H1 (cell line): Measurements from ENCODE around the gene MBD3L2. TPM values are rescaled to one million over a fixed set of nuclear protein-coding genes. Genes with fewer than 3 reads are reported as not detected.

ENCODE experiments used
- CTCF ChIA-PET: fragments of 300-600 bp; sonication (Branson Sonifier 250); formaldehyde crosslinking; loops from one replicate; lab custom pipeline; 2021; ENCODE audit not compliant: partially characterized antibody; lab: Charles Lee
- POLR2A ChIA-PET: fragments of 300-600 bp; sonication (Branson Sonifier 250); formaldehyde crosslinking; loops from one replicate; lab custom pipeline; 2021; ENCODE audit warnings: inconsistent platforms; ENCODE audit not compliant: partially characterized antibody; lab: Charles Lee
- DNase-seq, 2 experiments: peaks; one replicate each; pipeline versions ENCODE4 v3.0.0 to v3.0.0-alpha.2; 2010 to 2022; ENCODE audit warnings: low spot score in 2 of 2, low read depth in 1 of 2, mixed read lengths in 1 of 2
- FAIRE-seq: peaks from 2 replicates; lab custom pipeline; 2011; peaks lifted over from hg19 to GRCh38; lab: Jason Lieb, UNC
- H2AFZ ChIP-seq: 2 replicates; pipeline ENCODE4 v1.8.1; 2012; ENCODE audit warnings: low read length, inconsistent platforms
- H2AK5ac ChIP-seq: 2 replicates; pipeline ENCODE4 v1.6.1; 2013; ENCODE audit warnings: low read depth, low read length
- H2BK120ac ChIP-seq: replicated peaks from 2 replicates; pipeline ENCODE3; 2013; ENCODE audit warnings: low read depth, low read length, inconsistent platforms
- H2BK12ac ChIP-seq: 2 replicates; pipeline ENCODE4 v1.6.1; 2013; ENCODE audit warnings: low read depth, low read length
- H2BK15ac ChIP-seq: 2 replicates; pipeline ENCODE4 v1.6.1; 2013; ENCODE audit warnings: low read length
- H2BK20ac ChIP-seq: 2 replicates; pipeline ENCODE4 v1.6.1; 2013; ENCODE audit warnings: low read length
- H2BK5ac ChIP-seq: 2 replicates; pipeline ENCODE4 v1.6.1; 2013; ENCODE audit warnings: low read depth, low read length
- H3K14ac ChIP-seq: 2 replicates; pipeline ENCODE4 v1.6.1; 2013; ENCODE audit warnings: inconsistent platforms; ENCODE audit not compliant: insufficient read length
- H3K18ac ChIP-seq: 2 replicates; pipeline ENCODE4 v1.6.1; 2013; ENCODE audit warnings: low read length; ENCODE audit errors: extremely low read depth
- H3K23ac ChIP-seq: 2 replicates; pipeline ENCODE4 v1.6.1; 2013; ENCODE audit warnings: inconsistent platforms; ENCODE audit not compliant: insufficient read length
- H3K23me2 ChIP-seq: 2 replicates; pipeline ENCODE4 v1.6.1; 2013; ENCODE audit warnings: low read depth, low read length
- H3K27ac ChIP-seq: 2 replicates; pipeline ENCODE4 v1.6.1; 2011; ENCODE audit warnings: low read depth, low read length, inconsistent platforms
- H3K27me3 ChIP-seq, 4 experiments: replicated peaks in 1 of 4; 1 replicate in 1 of 4; 2 replicates in 3 of 4; pipeline versions ENCODE4 v1.6.1 to v1.8.1; 2011 to 2013; ENCODE audit warnings: low read length in 3 of 4, mild to moderate bottlenecking in 3 of 4, inconsistent platforms in 2 of 4, mixed read lengths in 2 of 4, moderate library complexity in 1 of 4; ENCODE audit not compliant: control insufficient read depth in 3 of 4, insufficient read depth in 3 of 4; ENCODE audit errors: extremely low read depth in 1 of 4
- H3K36me3 ChIP-seq, 4 experiments: 2 replicates each; pipeline versions ENCODE4 v1.6.1 to v1.8.1; 2011 to 2013; ENCODE audit warnings: mild to moderate bottlenecking in 4 of 4, low read length in 3 of 4, moderate library complexity in 2 of 4, control low read depth in 1 of 4, inconsistent platforms in 1 of 4; ENCODE audit not compliant: insufficient read depth in 4 of 4, control insufficient read depth in 2 of 4
- H3K4ac ChIP-seq: replicated peaks from 2 replicates; pipeline ENCODE3; 2013; ENCODE audit warnings: low read length, low read depth, mixed read lengths, inconsistent platforms; ENCODE audit not compliant: insufficient read length
- H3K4me1 ChIP-seq, 4 experiments: replicated peaks in 1 of 4; 1 replicate in 1 of 4; 2 replicates in 3 of 4; pipeline versions ENCODE4 v1.6.1 to v1.8.1; 2011 to 2013; ENCODE audit warnings: low read length in 3 of 4, inconsistent platforms in 2 of 4, mixed read lengths in 1 of 4; ENCODE audit not compliant: insufficient read depth in 4 of 4, control insufficient read depth in 3 of 4
- H3K4me2 ChIP-seq, 2 experiments: 2 replicates each; pipeline versions ENCODE4 v1.6.1 to v1.8.1; 2011 to 2013; ENCODE audit warnings: low read depth in 2 of 2, low read length in 2 of 2, control low read depth in 1 of 2, inconsistent platforms in 1 of 2, mild to moderate bottlenecking in 1 of 2; ENCODE audit not compliant: insufficient read depth in 1 of 2
- H3K4me3 ChIP-seq, 4 experiments: fragments of 200-600, 300-600 bp in 1 of 4; sonication (generic), shearing (Covaris generic), sonication (Bioruptor Twin) in 1 of 4; 2 replicates each; pipeline versions ENCODE4 v1.5.1 to v1.8.1; 2011 to 2016; ENCODE audit warnings: low read length in 4 of 4, low read depth in 3 of 4, control low read depth in 2 of 4, inconsistent platforms in 2 of 4, mild to moderate bottlenecking in 2 of 4, mixed read lengths in 1 of 4, moderate library complexity in 1 of 4; ENCODE audit not compliant: insufficient read depth in 2 of 4; ENCODE audit errors: extremely low read depth in 1 of 4
- H3K56ac ChIP-seq: replicated peaks from 2 replicates; pipeline ENCODE3; 2013; ENCODE audit warnings: low read depth, mild to moderate bottlenecking, mixed read lengths, low read length, inconsistent platforms; ENCODE audit not compliant: insufficient read length
- H3K79me1 ChIP-seq: 2 replicates; pipeline ENCODE4 v1.6.1; 2013; ENCODE audit warnings: low read depth, low read length, control low read depth
- H3K79me2 ChIP-seq, 2 experiments: 2 replicates each; pipeline versions ENCODE4 v1.6.1 to v1.8.1; 2012 to 2013; ENCODE audit warnings: low read length in 2 of 2, mild to moderate bottlenecking in 2 of 2, inconsistent platforms in 1 of 2; ENCODE audit not compliant: insufficient read depth in 2 of 2, control insufficient read depth in 1 of 2
- H3K9ac ChIP-seq, 4 experiments: replicated peaks in 1 of 4; 1 replicate in 1 of 4; 2 replicates in 3 of 4; pipeline versions ENCODE4 v1.6.1 to v1.8.1; 2011 to 2013; ENCODE audit warnings: low read depth in 3 of 4, low read length in 3 of 4, control low read depth in 2 of 4, mild to moderate bottlenecking in 2 of 4, moderate library complexity in 2 of 4, inconsistent platforms in 1 of 4; ENCODE audit errors: extremely low read depth in 1 of 4
- H3K9me3 ChIP-seq, 2 experiments: 2 replicates each; pipeline versions ENCODE4 v1.6.1 to v1.8.1; 2012 to 2013; ENCODE audit warnings: mild to moderate bottlenecking in 2 of 2, moderate library complexity in 2 of 2, control low read depth in 1 of 2, inconsistent platforms in 1 of 2, low read depth in 1 of 2, low read length in 1 of 2, mixed read lengths in 1 of 2; ENCODE audit not compliant: insufficient read depth in 2 of 2
- H4K20me1 ChIP-seq, 2 experiments: replicated peaks in 1 of 2; 2 replicates each; pipeline versions ENCODE3 to v1.8.1; 2011 to 2013; ENCODE audit warnings: inconsistent platforms in 2 of 2, low read length in 2 of 2, mild to moderate bottlenecking in 1 of 2; ENCODE audit not compliant: insufficient read depth in 2 of 2, control insufficient read depth in 1 of 2
- H4K5ac ChIP-seq: 2 replicates; pipeline ENCODE4 v1.6.1; 2013; ENCODE audit warnings: low read length, low read depth, mixed read lengths, inconsistent platforms; ENCODE audit not compliant: insufficient read length
- H4K8ac ChIP-seq: 2 replicates; pipeline ENCODE4 v1.8.0; 2013; ENCODE audit warnings: mild to moderate bottlenecking, moderate library complexity, low read length, inconsistent platforms; ENCODE audit not compliant: insufficient read depth; ENCODE audit errors: extremely low read depth
- H4K91ac ChIP-seq: replicated peaks from 2 replicates; pipeline ENCODE3; 2013; ENCODE audit warnings: low read length, mixed read lengths, inconsistent platforms; ENCODE audit not compliant: insufficient read length
- BRCA1 ChIP-seq: IDR thresholded peaks from 2 replicates; pipeline ENCODE4 v1.6.1; 2012; ENCODE audit warnings: low read depth, low read length, improper control_type of control experiment
- EZH2 ChIP-seq: fragments of 200-600 bp; sonication (generic); IDR thresholded peaks from 2 replicates; pipeline ENCODE4 v1.7.1; 2012; ENCODE audit warnings: low read depth, mild to moderate bottlenecking, moderate library complexity, low read length, inconsistent platforms; ENCODE audit not compliant: severe bottlenecking
- RNF2 ChIP-seq: fragments of 200-900, 300-1000 bp; sonication (generic); IDR thresholded peaks from 2 replicates; pipeline ENCODE4 v1.7.1; 2016; ENCODE audit warnings: borderline replicate concordance, low read depth, mild to moderate bottlenecking, antibody characterized with exemption, low read length; ENCODE audit not compliant: poor library complexity, severe bottlenecking; ENCODE audit errors: missing control alignments
- SIN3A ChIP-seq, 2 experiments: IDR thresholded peaks in 1 of 2; conservative IDR thresholded peaks in 1 of 2; 2 replicates each; pipeline ENCODE4 v1.6.1; 2011 to 2012; ENCODE audit warnings: low read length in 2 of 2, improper control_type of control experiment in 1 of 2, low read depth in 1 of 2, mild to moderate bottlenecking in 1 of 2
- SP4 ChIP-seq: IDR thresholded peaks from 2 replicates; pipeline ENCODE4 v1.6.1; 2012; ENCODE audit warnings: low read length, inconsistent platforms
- WGBS, 2 experiments: shearing (Covaris generic) in 1 of 2; methylation state at CpG; one replicate each; pipeline versions ENCODE4 v1.1.6 to v1.1.7; 2013 to 2015; ENCODE audit warnings: low lambda C conversion rate in 2 of 2, mixed read lengths in 2 of 2, inconsistent platforms in 1 of 2, low coverage in 1 of 2, missing lambda C conversion rate in 1 of 2; ENCODE audit not compliant: insufficient replicate concordance in 2 of 2, insufficient coverage in 1 of 2, insufficient read length in 1 of 2; ENCODE audit errors: extremely low coverage in 1 of 2, missing lambda C conversion rate in 1 of 2; 5-methylcytosine and 5-hydroxymethylcytosine counted together
- polyA plus RNA-seq, 7 experiments: library from polyadenylated mRNA; depleted of rRNA in 3 of 7; stranded (reverse) in 5 of 7; unstranded in 2 of 7; fragments of >200 nt in 5 of 7; fragments of 200-250 nt in 2 of 7; gene quantifications; 1 replicate in 5 of 7; 2 replicates in 1 of 7; 4 replicates in 1 of 7; pipeline versions ENCODE4 v1.2.1 to v1.2.3, GENCODE V29; 2011 to 2013; ENCODE audit warnings: missing spikeins in 2 of 7, mixed read lengths in 2 of 7
- total RNA-seq: library from RNA; stranded (reverse); fragmentation: NEBNext Ultra II Directional; extraction: Animal tissue kit (Norgen Biotek cat#: 25700); gene quantifications from 2 replicates; pipeline ENCODE4 v1.2.1, GENCODE V29; 2021

Gene MBD3L2
- total and polyA plus RNA-seq, 2 of the 8 experiments (the other 6 are each of a cell fraction or from before 2014, with no cell fraction given) = not detected

DNA sequence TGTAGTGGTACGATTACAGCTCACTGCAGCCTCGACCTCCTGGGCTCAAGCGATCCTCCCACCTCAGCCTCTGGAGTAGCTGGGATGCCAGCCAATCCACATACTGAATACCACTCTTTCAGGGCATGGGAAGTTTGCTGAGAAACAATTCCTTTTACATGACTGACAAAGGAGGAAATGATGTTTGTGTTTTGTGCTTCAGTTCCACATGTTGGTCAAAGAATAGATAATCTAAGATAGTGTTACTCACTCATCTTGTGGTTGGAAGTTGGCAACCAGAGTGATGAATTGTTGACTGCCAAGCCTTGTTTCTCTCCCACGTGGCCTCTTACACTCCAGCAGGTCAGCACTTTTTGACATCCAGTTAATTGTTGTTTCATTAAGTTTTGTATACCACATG is 35.4 kb upstream of the MBD3L2 start:
- Histone ChIP-seq H3K79me2 (no peaks in the 10 kb centered on the region), H3K79me1 (no peaks in the 10 kb centered on the region), H3K18ac (no peak overlapping the region), H3K14ac (no peak overlapping the region), H3K27me3 (no peaks in the 10 kb centered on the region), H3K23ac (no peak overlapping the region), H3K4me1 (no peaks in the 10 kb centered on the region), H3K23me2 (no peaks in the 10 kb centered on the region), H4K20me1 (no peaks in the 10 kb centered on the region), H2BK15ac (no peak overlapping the region), H2AK5ac (no peak overlapping the region), H3K9me3 (peaks cover 39 to 64% of the 10 kb centered on the region in 2 experiments), H3K4ac (no peak overlapping the region), H4K5ac (no peak overlapping the region), H2BK12ac (no peak overlapping the region), H2BK5ac (no peak overlapping the region), H2AFZ (no peak overlapping the region), H4K8ac (no peak overlapping the region), H3K4me2 (no peak overlapping the region), H3K36me3 (no peaks in the 10 kb centered on the region), H3K56ac (no peak overlapping the region), H2BK120ac (no peak overlapping the region), H3K4me3 (no peak overlapping the region), H3K27ac (no peak overlapping the region), H3K9ac (no peak overlapping the region), H2BK20ac (no peak overlapping the region), H4K91ac (no peak overlapping the region)
- DNase-seq = no peak
- no peak for FAIRE-seq
- ChIA-PET CTCF (no interaction called here), POLR2A (no interaction called here)
- TF ChIP-seq SP4 = no peak
- no peak for TF ChIP-seq BRCA1
- TF ChIP-seq EZH2 = no peak
- no peak for TF ChIP-seq RNF2
- TF ChIP-seq SIN3A (conservative IDR thresholded peaks at IDR 0.05 in 1 of 2, IDR thresholded peaks at IDR 0.05 in 1 of 2; ENCODE audit: low read depth in 1 of 2, low read length in 2 of 2) = no peak
- WGBS, 2 experiments = 61% methylated on average over 4 of the region's 4 CpGs; no CpG with 5 or more reads in 1 of the 2 experiments
